Measurements from ENCODE around the gene CAMK4.

CAMK4 gene

DNA sequence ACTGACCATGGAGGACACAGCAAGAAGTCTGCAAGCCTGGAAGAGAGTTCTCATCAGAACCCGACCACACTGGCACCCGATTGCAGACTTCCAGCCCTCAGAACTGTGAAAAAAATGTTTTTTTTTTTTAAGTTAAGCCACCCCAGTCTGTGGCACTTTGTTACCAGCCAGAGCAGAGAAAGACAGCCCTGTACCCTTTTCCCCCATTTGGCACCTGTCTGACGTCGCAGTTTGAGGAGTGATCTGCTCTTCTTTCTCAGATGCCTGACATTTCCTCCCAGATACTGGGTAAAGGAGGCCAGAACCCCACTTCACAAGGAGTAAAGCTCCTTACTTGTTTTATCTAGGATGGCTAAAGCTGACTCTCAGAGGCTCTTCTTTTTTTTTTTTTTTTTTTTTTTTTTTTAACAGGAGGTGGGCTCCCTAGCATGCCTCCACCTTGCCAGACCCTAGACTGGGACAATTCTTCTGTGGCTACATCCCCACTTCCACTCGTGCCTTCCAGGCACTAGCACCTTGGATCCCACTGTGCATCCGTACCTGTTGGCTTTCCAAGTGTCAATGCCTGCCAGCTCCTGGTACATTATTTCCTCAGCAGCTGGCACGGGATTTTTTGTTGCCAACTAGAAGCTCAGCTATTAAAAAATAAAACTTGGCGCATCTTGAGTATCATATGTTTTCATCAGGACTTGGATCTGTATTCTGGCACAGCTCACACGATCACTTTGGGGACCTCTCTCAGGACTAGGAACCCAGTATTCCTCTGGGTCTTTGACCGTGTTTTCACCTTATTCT lies 14.4 kb downstream of the CAMK4 start:
- no peak overlapping the region for H3K9ac ChIP-seq (ENCODE audit: low read length in 2 of 2)
- no peaks in the 10 kb centered on the region for H3K4me1 ChIP-seq (ENCODE audit: control insufficient read depth, insufficient read depth, low read length)
- H3K4me3 ChIP-seq (ENCODE audit: low read length in 2 of 2) = no peak overlapping the region
- H3K36me3 ChIP-seq (ENCODE audit: control insufficient read depth in 2 of 2, insufficient read depth in 2 of 2, low read length in 2 of 2) = no peaks in the 10 kb centered on the region
- no peaks in the 10 kb centered on the region for H3K9me3 ChIP-seq (ENCODE audit: control insufficient read depth in 2 of 2, low read length in 2 of 2)
- H3K27ac ChIP-seq (ENCODE audit: low read length) = no peak overlapping the region
- no peaks in the 10 kb centered on the region for H3K27me3 ChIP-seq (ENCODE audit: control insufficient read depth in 1 of 2, insufficient read depth in 2 of 2, low read length in 2 of 2)

DNA sequence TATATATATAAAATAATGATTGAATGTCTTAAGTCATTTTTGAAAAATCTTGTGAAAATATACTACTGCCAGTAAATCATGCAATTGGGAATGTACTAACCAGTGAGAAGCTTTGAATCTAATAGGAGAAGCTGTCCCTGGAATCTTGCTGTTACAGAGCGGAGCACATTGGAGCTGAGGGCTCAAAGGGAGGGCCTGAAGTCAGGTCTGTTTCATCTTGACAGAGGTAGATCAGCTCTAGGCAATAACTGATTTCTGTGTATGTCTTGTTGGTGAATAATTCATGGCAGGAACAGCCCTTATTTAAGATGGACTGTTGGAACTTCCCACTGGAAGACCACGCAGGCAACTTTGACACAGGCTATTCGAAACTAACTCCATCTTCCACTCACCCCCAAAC lies 17.5 kb downstream of the CAMK4 start:
- no peaks in the 10 kb centered on the region for H3K4me1 ChIP-seq (ENCODE audit: control insufficient read depth, insufficient read depth, low read length)

DNA sequence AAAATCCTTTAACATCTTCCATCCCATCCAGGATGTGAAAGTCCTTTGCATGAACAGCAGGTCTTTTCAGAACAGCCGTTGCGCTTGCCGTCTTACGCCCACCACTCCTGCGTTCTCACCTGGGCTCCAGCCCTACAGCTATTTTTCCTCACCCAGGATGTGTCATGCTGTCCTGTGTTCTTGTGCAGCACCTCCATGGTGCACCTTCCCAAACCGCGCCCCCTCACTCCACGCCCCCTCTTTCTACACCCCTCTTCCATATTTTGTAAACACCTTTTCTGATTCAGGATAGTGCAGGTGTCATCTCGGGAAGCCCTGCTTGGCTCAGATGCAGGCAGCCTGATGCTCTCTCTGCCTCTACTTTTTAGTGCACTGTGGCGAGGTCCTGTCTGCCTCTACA lies 18.4 kb downstream of the CAMK4 start:
- Histone ChIP-seq H3K9ac (ENCODE audit: low read length in 2 of 2) (no peak overlapping the region), H3K36me3 (ENCODE audit: control insufficient read depth in 2 of 2, insufficient read depth in 2 of 2, low read length in 2 of 2) (no peaks in the 10 kb centered on the region), H3K9me3 (ENCODE audit: control insufficient read depth in 2 of 2, low read length in 2 of 2) (no peaks in the 10 kb centered on the region), H3K4me3 (ENCODE audit: low read length in 2 of 2) (no peak overlapping the region), H3K4me1 (ENCODE audit: control insufficient read depth, insufficient read depth, low read length) (no peaks in the 10 kb centered on the region), H3K27me3 (ENCODE audit: control insufficient read depth in 1 of 2, insufficient read depth in 2 of 2, low read length in 2 of 2) (no peaks in the 10 kb centered on the region), H3K27ac (ENCODE audit: low read length) (no peak overlapping the region)

More for the DNA sequence above, 17.5 kb downstream of the CAMK4 start:
- no peak overlapping the region for H3K9ac ChIP-seq (ENCODE audit: low read length in 2 of 2)
- no peak overlapping the region for H3K4me3 ChIP-seq (ENCODE audit: low read length in 2 of 2)
- no peaks in the 10 kb centered on the region for H3K9me3 ChIP-seq (ENCODE audit: control insufficient read depth in 2 of 2, low read length in 2 of 2)
- H3K27me3 ChIP-seq (ENCODE audit: control insufficient read depth in 1 of 2, insufficient read depth in 2 of 2, low read length in 2 of 2) = no peaks in the 10 kb centered on the region
- no peak overlapping the region for H3K27ac ChIP-seq (ENCODE audit: low read length)
- no peaks in the 10 kb centered on the region for H3K36me3 ChIP-seq (ENCODE audit: control insufficient read depth in 2 of 2, insufficient read depth in 2 of 2, low read length in 2 of 2)

DNA sequence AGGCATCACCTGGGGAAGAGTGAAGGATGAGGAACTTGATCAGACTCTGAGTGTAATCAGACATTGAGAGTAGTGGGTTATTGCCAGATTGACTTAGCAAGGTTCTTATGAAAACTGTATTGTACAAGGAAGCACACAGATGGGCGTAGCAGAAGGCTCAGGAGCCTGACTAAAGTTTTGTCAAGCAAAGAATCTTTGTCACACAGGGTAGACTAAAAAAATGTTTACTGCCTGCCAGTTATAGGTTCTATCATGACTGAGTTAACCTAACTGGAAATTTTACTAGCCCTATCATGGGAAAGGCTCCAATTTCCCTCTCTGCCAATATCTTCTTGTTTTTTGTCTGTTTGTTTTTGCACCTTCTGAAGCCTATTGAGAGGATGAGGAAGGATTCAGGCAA lies 19.1 kb downstream of the CAMK4 start:
- Histone ChIP-seq H3K9ac (ENCODE audit: low read length in 2 of 2) (no peak overlapping the region), H3K27me3 (ENCODE audit: control insufficient read depth in 1 of 2, insufficient read depth in 2 of 2, low read length in 2 of 2) (no peaks in the 10 kb centered on the region), H3K27ac (ENCODE audit: low read length) (no peak overlapping the region), H3K4me1 (ENCODE audit: control insufficient read depth, insufficient read depth, low read length) (no peaks in the 10 kb centered on the region), H3K36me3 (ENCODE audit: control insufficient read depth in 2 of 2, insufficient read depth in 2 of 2, low read length in 2 of 2) (no peaks in the 10 kb centered on the region), H3K9me3 (ENCODE audit: control insufficient read depth in 2 of 2, low read length in 2 of 2) (no peaks in the 10 kb centered on the region), H3K4me3 (ENCODE audit: low read length in 2 of 2) (no peak overlapping the region)

DNA sequence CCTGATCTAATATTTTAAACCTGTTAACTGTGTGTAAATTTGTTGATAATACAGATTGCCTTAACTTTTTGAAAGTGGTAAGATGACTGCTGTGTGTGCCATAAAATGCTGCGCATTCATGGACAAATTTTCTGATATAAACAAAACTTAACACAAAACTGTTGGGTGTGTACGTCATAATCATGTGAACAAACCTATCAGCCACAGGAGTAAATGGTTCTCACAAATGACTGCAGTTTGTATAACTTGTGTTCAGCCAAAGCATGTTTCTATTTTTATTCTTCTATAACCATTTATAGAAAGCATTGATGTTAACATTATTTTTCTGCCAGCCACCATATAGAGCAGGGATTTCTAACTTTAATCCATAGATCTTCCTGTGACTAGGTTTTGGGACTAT lies 21.5 kb downstream of the CAMK4 start:
- no peaks in the 10 kb centered on the region for H3K27me3 ChIP-seq (ENCODE audit: control insufficient read depth in 1 of 2, insufficient read depth in 2 of 2, low read length in 2 of 2)
- H3K9ac ChIP-seq (ENCODE audit: low read length in 2 of 2) = no peak overlapping the region
- no peak overlapping the region for H3K27ac ChIP-seq (ENCODE audit: low read length)
- H3K4me3 ChIP-seq (ENCODE audit: low read length in 2 of 2) = no peak overlapping the region
- no peaks in the 10 kb centered on the region for H3K36me3 ChIP-seq (ENCODE audit: control insufficient read depth in 2 of 2, insufficient read depth in 2 of 2, low read length in 2 of 2)
- H3K4me1 ChIP-seq (ENCODE audit: control insufficient read depth, insufficient read depth, low read length) = no peaks in the 10 kb centered on the region
- H3K9me3 ChIP-seq (ENCODE audit: control insufficient read depth in 2 of 2, low read length in 2 of 2) = no peaks in the 10 kb centered on the region

DNA sequence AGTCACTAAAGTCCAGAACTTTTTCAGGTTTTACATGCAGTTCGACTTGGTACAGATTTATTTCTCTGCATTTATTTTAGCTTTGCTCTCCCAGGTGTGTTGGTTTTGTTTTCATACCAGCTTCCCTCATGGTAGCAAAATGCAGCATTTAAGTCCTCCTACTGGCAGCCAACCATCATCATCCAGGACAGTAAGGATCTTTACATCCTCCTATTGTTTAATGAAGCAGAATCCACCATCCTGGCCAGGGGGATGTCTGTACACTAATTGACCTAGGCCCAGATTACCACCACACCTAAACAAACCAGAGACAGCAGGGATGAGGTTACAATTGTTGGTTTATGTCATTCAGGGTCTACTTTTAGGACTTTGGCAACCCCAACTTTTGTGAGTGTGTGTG lies 22.3 kb downstream of the CAMK4 start:
- Histone ChIP-seq H3K9ac (ENCODE audit: low read length in 2 of 2) (no peak overlapping the region), H3K36me3 (ENCODE audit: control insufficient read depth in 2 of 2, insufficient read depth in 2 of 2, low read length in 2 of 2) (no peaks in the 10 kb centered on the region), H3K4me3 (ENCODE audit: low read length in 2 of 2) (no peak overlapping the region), H3K27ac (ENCODE audit: low read length) (no peak overlapping the region), H3K9me3 (ENCODE audit: control insufficient read depth in 2 of 2, low read length in 2 of 2) (no peaks in the 10 kb centered on the region), H3K27me3 (ENCODE audit: control insufficient read depth in 1 of 2, insufficient read depth in 2 of 2, low read length in 2 of 2) (no peaks in the 10 kb centered on the region), H3K4me1 (ENCODE audit: control insufficient read depth, insufficient read depth, low read length) (no peaks in the 10 kb centered on the region)

DNA sequence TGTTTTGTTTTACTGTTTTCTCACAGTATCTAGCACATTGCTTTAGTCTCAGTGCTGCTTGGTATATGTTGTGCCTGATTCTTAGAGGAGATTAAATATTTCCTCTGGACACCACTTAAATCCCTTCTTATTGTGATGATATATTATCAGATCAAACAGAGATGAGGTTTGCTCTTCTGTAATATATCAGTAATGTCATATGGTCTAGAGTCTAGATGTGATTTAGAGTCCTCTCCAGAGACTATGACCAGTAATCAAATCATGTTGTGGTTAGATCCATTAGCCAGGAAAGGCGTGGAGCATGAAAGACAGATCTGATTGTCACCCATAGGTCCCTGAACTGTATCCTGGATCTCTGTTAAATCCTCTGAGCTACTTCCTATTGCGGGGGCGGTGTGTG lies 24.4 kb downstream of the CAMK4 start:
- no peaks in the 10 kb centered on the region for H3K36me3 ChIP-seq (ENCODE audit: control insufficient read depth in 2 of 2, insufficient read depth in 2 of 2, low read length in 2 of 2)
- no peak overlapping the region for H3K9ac ChIP-seq (ENCODE audit: low read length in 2 of 2)
- no peaks in the 10 kb centered on the region for H3K9me3 ChIP-seq (ENCODE audit: control insufficient read depth in 2 of 2, low read length in 2 of 2)
- H3K27me3 ChIP-seq (ENCODE audit: control insufficient read depth in 1 of 2, insufficient read depth in 2 of 2, low read length in 2 of 2) = no peaks in the 10 kb centered on the region
- no peak overlapping the region for H3K4me3 ChIP-seq (ENCODE audit: low read length in 2 of 2)
- no peaks in the 10 kb centered on the region for H3K4me1 ChIP-seq (ENCODE audit: control insufficient read depth, insufficient read depth, low read length)
- no peak overlapping the region for H3K27ac ChIP-seq (ENCODE audit: low read length)

DNA sequence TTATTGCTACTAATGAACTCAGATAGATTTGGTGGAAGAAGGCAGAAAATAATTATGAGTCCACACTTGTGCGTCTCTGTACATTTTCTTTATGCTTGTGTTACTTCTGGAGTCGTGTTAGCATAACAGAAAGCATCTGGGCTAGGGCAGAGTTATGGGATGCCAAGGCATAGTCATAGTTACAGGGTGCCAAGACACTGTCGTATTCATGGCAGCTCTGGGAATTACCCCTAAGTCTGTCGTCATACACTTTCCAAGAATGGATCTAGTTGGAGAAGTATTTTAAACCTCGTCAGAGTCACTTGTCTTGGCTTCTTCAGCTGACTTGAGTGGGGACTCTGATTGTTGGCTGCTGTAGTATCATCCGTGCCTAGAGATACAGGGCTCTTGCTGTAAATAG lies 27.7 kb downstream of the CAMK4 start:
- H3K27me3 ChIP-seq (ENCODE audit: control insufficient read depth in 1 of 2, insufficient read depth in 2 of 2, low read length in 2 of 2) = no peaks in the 10 kb centered on the region
- H3K27ac ChIP-seq (ENCODE audit: low read length) = no peak overlapping the region

DNA sequence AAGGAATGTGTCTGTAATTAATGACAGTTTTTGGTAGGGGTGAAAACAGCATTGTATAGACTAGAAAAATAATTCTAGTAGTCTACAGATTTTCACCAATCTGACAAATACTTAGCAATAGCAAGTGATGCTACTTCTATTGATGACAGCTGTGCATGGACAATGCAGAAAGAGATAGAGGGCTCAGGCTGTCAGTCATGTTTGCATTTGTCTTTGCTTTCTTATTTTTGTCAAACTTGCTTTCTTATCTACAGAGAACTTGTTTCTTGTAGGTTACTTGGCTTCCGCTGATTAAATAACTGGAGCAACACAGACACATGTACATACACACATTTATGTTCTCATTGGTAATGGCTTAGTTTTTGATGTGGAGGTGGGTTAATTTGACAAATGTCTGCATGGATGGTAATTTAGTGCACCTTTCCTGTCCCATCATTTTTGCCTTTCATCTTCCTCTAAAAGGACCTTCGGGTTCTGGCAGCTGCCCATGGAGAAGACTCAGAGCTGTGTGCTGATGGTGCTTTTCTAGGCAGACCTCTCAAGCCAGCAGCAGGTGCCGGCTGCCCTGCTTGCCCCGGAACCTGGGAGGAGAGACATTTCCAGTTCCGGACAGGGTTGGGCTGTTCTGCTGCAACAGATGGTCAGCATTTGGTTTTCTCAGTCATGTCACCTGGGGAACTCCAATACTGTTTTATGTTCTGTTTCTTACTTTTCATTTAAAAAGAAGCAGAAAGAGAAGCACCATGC lies 28.8 kb downstream of the CAMK4 start:
- Histone ChIP-seq H3K9me3 (ENCODE audit: control insufficient read depth in 2 of 2, low read length in 2 of 2) (no peaks in the 10 kb centered on the region), H3K4me3 (ENCODE audit: low read length in 2 of 2) (no peak overlapping the region), H3K36me3 (ENCODE audit: control insufficient read depth in 2 of 2, insufficient read depth in 2 of 2, low read length in 2 of 2) (no peaks in the 10 kb centered on the region), H3K9ac (ENCODE audit: low read length in 2 of 2) (no peak overlapping the region), H3K27me3 (ENCODE audit: control insufficient read depth in 1 of 2, insufficient read depth in 2 of 2, low read length in 2 of 2) (no peaks in the 10 kb centered on the region), H3K4me1 (ENCODE audit: control insufficient read depth, insufficient read depth, low read length) (no peaks in the 10 kb centered on the region), H3K27ac (ENCODE audit: low read length) (no peak overlapping the region)

More for the DNA sequence above, 27.7 kb downstream of the CAMK4 start:
- Histone ChIP-seq H3K9me3 (ENCODE audit: control insufficient read depth in 2 of 2, low read length in 2 of 2) (no peaks in the 10 kb centered on the region), H3K9ac (ENCODE audit: low read length in 2 of 2) (no peak overlapping the region), H3K36me3 (ENCODE audit: control insufficient read depth in 2 of 2, insufficient read depth in 2 of 2, low read length in 2 of 2) (no peaks in the 10 kb centered on the region), H3K4me1 (ENCODE audit: control insufficient read depth, insufficient read depth, low read length) (no peaks in the 10 kb centered on the region), H3K4me3 (ENCODE audit: low read length in 2 of 2) (no peak overlapping the region)

DNA sequence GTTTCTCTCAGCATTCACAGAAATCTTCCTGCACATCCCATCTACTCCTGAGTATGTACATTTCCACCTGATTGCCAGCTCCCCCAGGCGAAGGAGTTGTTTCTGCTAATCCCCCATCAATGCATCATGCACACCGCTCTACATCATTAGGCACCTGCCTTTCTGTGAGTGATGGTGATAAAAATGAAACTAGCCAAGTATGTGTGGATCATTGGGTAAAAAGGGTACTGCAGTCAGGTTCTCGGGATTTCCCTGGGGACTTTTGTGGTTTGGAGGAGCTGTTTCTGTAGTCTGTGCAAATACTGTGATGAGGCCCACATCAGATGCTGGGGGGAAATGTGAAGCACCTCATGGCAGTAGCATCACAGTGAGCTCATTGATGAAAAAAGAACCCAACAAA lies 30.4 kb downstream of the CAMK4 start:
- Histone ChIP-seq H3K4me1 (ENCODE audit: control insufficient read depth, insufficient read depth, low read length) (no peaks in the 10 kb centered on the region), H3K4me3 (ENCODE audit: low read length in 2 of 2) (no peak overlapping the region), H3K9ac (ENCODE audit: low read length in 2 of 2) (no peak overlapping the region), H3K36me3 (ENCODE audit: control insufficient read depth in 2 of 2, insufficient read depth in 2 of 2, low read length in 2 of 2) (no peaks in the 10 kb centered on the region), H3K27me3 (ENCODE audit: control insufficient read depth in 1 of 2, insufficient read depth in 2 of 2, low read length in 2 of 2) (no peaks in the 10 kb centered on the region), H3K9me3 (ENCODE audit: control insufficient read depth in 2 of 2, low read length in 2 of 2) (no peaks in the 10 kb centered on the region), H3K27ac (ENCODE audit: low read length) (no peak overlapping the region)

DNA sequence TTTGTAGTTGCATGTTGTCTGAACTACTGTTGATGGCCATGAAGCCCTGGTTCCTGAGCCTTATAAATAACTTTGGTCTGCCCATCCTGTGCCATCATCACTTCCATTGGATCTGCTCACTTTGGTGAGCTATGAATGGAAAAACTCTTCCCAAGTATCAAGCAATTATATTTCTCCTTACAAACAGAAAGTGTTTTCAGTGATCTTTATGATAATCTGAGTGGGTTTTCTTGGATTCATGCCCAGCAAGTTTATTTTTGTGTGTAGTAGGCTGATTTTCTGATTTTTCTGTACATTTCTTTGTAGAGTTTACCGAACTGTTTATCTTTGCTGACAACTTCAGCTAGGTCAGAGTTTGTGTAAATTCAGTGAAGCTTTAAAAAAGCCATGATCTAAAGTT lies 31.0 kb downstream of the CAMK4 start:
- H3K4me3 ChIP-seq (ENCODE audit: low read length in 2 of 2) = no peak overlapping the region
- H3K9ac ChIP-seq (ENCODE audit: low read length in 2 of 2) = no peak overlapping the region
- no peak overlapping the region for H3K27ac ChIP-seq (ENCODE audit: low read length)
- no peaks in the 10 kb centered on the region for H3K9me3 ChIP-seq (ENCODE audit: control insufficient read depth in 2 of 2, low read length in 2 of 2)
- no peaks in the 10 kb centered on the region for H3K36me3 ChIP-seq (ENCODE audit: control insufficient read depth in 2 of 2, insufficient read depth in 2 of 2, low read length in 2 of 2)
- H3K27me3 ChIP-seq (ENCODE audit: control insufficient read depth in 1 of 2, insufficient read depth in 2 of 2, low read length in 2 of 2) = no peaks in the 10 kb centered on the region
- no peaks in the 10 kb centered on the region for H3K4me1 ChIP-seq (ENCODE audit: control insufficient read depth, insufficient read depth, low read length)
